Metanephros (tissue), 1 donor: ENCODE data around the gene OR52M1. TPM values are rescaled to one million over a fixed set of nuclear protein-coding genes. Genes with fewer than 3 reads are reported as not detected.

Experiments used
- total RNA-seq: library from RNA; depleted of rRNA; stranded (reverse); fragments of >200 nt; gene quantifications from one replicate; pipeline ENCODE4 v1.2.3, GENCODE V29; 2014

The OR52M1 gene, protein sequence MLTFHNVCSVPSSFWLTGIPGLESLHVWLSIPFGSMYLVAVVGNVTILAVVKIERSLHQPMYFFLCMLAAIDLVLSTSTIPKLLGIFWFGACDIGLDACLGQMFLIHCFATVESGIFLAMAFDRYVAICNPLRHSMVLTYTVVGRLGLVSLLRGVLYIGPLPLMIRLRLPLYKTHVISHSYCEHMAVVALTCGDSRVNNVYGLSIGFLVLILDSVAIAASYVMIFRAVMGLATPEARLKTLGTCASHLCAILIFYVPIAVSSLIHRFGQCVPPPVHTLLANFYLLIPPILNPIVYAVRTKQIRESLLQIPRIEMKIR
- total RNA-seq, result not detected

DNA sequence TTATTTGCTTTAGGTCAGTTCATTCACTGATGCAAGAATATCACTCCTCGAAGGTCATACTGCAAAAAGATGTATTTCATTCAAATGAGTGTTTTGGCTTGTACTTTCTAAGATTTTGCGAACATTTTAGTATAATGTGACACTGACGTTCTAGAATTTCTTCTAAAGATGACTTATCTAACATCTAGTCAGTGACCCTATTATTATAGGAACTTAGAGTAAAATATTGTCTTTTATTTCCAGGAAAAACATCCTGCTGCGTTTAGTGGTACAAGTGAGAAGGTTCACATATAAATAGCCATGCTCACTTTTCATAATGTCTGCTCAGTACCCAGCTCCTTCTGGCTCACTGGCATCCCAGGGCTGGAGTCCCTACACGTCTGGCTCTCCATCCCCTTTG is at the start of gene OR52M1:
Gene OR52M1 (plus strand): TSS at position 301 of the 400 bp plus-strand sequence. CDS start 0 bp downstream, at position 301.

GRCh38 chr11:4581443-4581842 is 36.5 kb downstream of the OR52M1 start, which contains the start of gene OR52I2:
Gene OR52I2, plus strand, starts transcription at chr11:4581743.

DNA sequence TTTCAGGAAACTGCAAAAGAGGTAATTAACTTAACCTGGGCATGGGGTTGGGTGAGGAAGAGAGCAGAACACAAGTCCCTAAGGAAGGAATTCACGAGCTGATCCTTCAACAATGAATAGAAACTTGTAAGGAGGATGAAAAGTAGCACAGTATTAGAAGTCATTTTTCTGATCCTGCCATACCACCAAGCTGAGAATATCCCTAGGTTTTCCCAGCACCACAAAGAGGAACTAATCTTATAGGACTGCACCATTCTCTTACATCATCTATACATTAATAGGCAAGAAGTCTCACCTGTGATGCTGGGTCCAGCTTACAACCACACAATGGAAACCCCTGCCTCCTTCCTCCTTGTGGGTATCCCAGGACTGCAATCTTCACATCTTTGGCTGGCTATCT is 48.7 kb downstream of the OR52M1 start, which contains the start of gene OR52I1:
Gene OR52I1 (plus strand): TSS at position 301 of the 400 bp plus-strand sequence. CDS start 0 bp downstream, at position 301.

Other genes starting within 250 kb of the OR52M1 start
- gene OR52B4, start 176.8 kb upstream of the OR52M1 start, total RNA-seq, result not detected
- 12.8 TPM for gene TRIM21, start 151.5 kb upstream of the OR52M1 start, total RNA-seq
- not detected for gene OR52K2, start 95.9 kb upstream of the OR52M1 start, total RNA-seq
- not detected for gene OR52K1, start 62.5 kb upstream of the OR52M1 start, total RNA-seq
- gene OR52I2, start 36.6 kb downstream of the OR52M1 start, total RNA-seq, result not detected
- not detected for gene OR52I1, start 48.8 kb downstream of the OR52M1 start, total RNA-seq
- gene TRIM68, start 63.0 kb downstream of the OR52M1 start, total RNA-seq, result 13.7 TPM
- gene OR51D1, start 92.3 kb downstream of the OR52M1 start, total RNA-seq, result not detected
- 1.3 TPM for gene OR51E1, start 98.8 kb downstream of the OR52M1 start, total RNA-seq
- 0.23 TPM for gene OR51E2, start 152.7 kb downstream of the OR52M1 start, total RNA-seq
- gene MMP26, start 159.6 kb downstream of the OR52M1 start, total RNA-seq, result not detected
- gene OR51F1, start 224.7 kb downstream of the OR52M1 start, total RNA-seq, result not detected